ENCODE measurements around the gene MIAT.

DNA sequence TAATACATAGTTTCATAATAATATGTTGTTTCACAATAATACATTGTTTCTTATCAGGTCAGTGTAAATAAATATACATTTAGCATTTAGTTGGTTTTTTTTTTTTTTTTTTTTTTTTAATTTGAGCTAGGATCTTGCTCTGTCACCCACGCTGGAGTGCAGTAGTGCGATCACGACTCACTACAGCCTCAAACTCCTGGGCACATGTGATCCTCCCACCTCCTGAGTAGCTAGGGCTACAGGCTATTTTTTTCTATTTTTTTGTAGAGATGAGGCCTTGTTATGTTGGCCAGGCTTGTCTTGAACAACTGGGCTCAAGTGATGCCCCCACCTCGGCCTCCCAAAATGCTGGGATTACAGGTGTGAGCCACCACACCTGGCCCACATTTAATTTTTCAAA lies 43.5 kb downstream of the MIAT start:
- TF ChIP-seq ZFP41 (CRISPR knock-in tag; IDR thresholded peaks at IDR 0.05; ENCODE audit: borderline replicate concordance): no peak
- TF ChIP-seq POLR2AphosphoS5 (IDR thresholded peaks at IDR 0.05; ENCODE audit: low read depth, low read length): no peak
- no peak for TF ChIP-seq POLR2A (IDR thresholded peaks at IDR 0.05; ENCODE audit: insufficient read depth in 1 of 2, low read depth in 2 of 2, low read length in 2 of 2)
- TF ChIP-seq ZNF510 (CRISPR knock-in tag; IDR thresholded peaks at IDR 0.05; ENCODE audit: low read depth): no peak
